HEK293T (cell line): Measurements from ENCODE around the gene LTB4R.
"Not testable (repeated sequence)": the region's sequence is repeated elsewhere in the genome, so short reads cannot be mapped to it uniquely, and the experiment has no call there.

Source experiments
- CTCF ChIA-PET: fragments of 350-600 bp; formaldehyde crosslinking; extraction: SDS; loops from one replicate; lab custom pipeline; 2021; ENCODE audit warnings: antibody characterized with exemption, inconsistent platforms; lab: Yijun Ruan, JAX
- POLR2A ChIA-PET: fragments of 350-600 bp; formaldehyde crosslinking; extraction: SDS; loops from one replicate; lab custom pipeline; 2020; ENCODE audit warnings: antibody characterized with exemption, inconsistent platforms; lab: Yijun Ruan, JAX
- DNase-seq: peaks from one replicate; pipeline ENCODE4 v3.0.0; 2012; ENCODE audit warnings: mixed read lengths; ENCODE audit errors: extremely low spot score
- ARNT ChIP-seq: fragments of 450-650 bp; IDR thresholded peaks from 2 replicates; pipeline ENCODE4 v1.6.1; 2017; ENCODE audit warnings: mild to moderate bottlenecking
- BHLHE40 ChIP-seq: fragments of 450-650 bp; IDR thresholded peaks from 2 replicates; pipeline ENCODE4 v1.6.1; 2016; ENCODE audit warnings: mild to moderate bottlenecking, moderate library complexity, borderline replicate concordance
- CTBP1 ChIP-seq: fragments of 450-650 bp; IDR thresholded peaks from 2 replicates; pipeline ENCODE4 v1.6.1; 2016; ENCODE audit warnings: borderline replicate concordance
- ELF4 ChIP-seq: fragments of 450-650 bp; IDR thresholded peaks from 2 replicates; pipeline ENCODE4 v1.6.1; 2017; ENCODE audit warnings: antibody characterized with exemption
- FOXA1 ChIP-seq: fragments of 450-650 bp; IDR thresholded peaks from 2 replicates; pipeline ENCODE4 v1.6.1; 2016; ENCODE audit warnings: mild to moderate bottlenecking
- FOXK2 ChIP-seq: fragments of 450-650 bp; IDR thresholded peaks from 2 replicates; pipeline ENCODE4 v1.6.1; 2016; ENCODE audit warnings: mild to moderate bottlenecking
- FOXM1 ChIP-seq: fragments of 450-650 bp; IDR thresholded peaks from 2 replicates; pipeline ENCODE4 v1.6.1; 2017; ENCODE audit warnings: mild to moderate bottlenecking, borderline replicate concordance
- HDGF ChIP-seq: fragments of 450-650 bp; IDR thresholded peaks from 2 replicates; pipeline ENCODE4 v1.6.1; 2017; ENCODE audit warnings: antibody characterized with exemption, borderline replicate concordance
- L3MBTL2 ChIP-seq: fragments of 450-650 bp; conservative IDR thresholded peaks from 2 replicates; pipeline ENCODE4 v1.6.1; 2016; ENCODE audit warnings: mild to moderate bottlenecking
- LEF1 ChIP-seq: fragments of 450-650 bp; IDR thresholded peaks from 2 replicates; pipeline ENCODE4 v1.6.1; 2017; ENCODE audit warnings: mild to moderate bottlenecking, borderline replicate concordance
- NFRKB ChIP-seq: fragments of 450-650 bp; IDR thresholded peaks from 2 replicates; pipeline ENCODE4 v1.6.1; 2016; ENCODE audit warnings: mild to moderate bottlenecking, moderate library complexity
- SP1 ChIP-seq: fragments of 450-650 bp; IDR thresholded peaks from 2 replicates; pipeline ENCODE4 v1.6.1; 2017
- SUZ12 ChIP-seq: fragments of 450-650 bp; IDR thresholded peaks from 2 replicates; pipeline ENCODE4 v1.6.1; 2016; ENCODE audit warnings: mild to moderate bottlenecking
- TARDBP ChIP-seq: fragments of 450-650 bp; IDR thresholded peaks from 2 replicates; pipeline ENCODE4 v1.6.1; 2016
- ZNF384 ChIP-seq: fragments of 450-650 bp; IDR thresholded peaks from 2 replicates; pipeline ENCODE4 v1.6.1; 2016
- TF ChIP-seq, protein P1 (sequence below): fragments of 450-650 bp; IDR thresholded peaks from 2 replicates; pipeline ENCODE4 v1.6.1; 2016

LTB4R gene

GRCh38 chr14:24325041-24325530 lies 13.8 kb downstream of the LTB4R start:
- POLR2A ChIA-PET, result interaction anchor here (1.0 to 1.5 kb wide), 4 partner anchors 41 to 117 kb away, joined by 3 to 7 read pairs (median 4); partner anchors contain the start of gene RABGGTA
- no peak for DNase-seq
- CTCF ChIA-PET, result interaction anchor here (1.1 to 1.6 kb wide), 2 partner anchors 17 to 106 kb away, joined by 6 to 7 read pairs; partner anchors contain the start of gene CIDEB
- TF ChIP-seq NFRKB (no peak), TARDBP (no peak), SP1 (no peak), BHLHE40 (no peak), FOXA1 (no peak), HDGF (no peak), FOXM1 (no peak), L3MBTL2 (no peak), ARNT (no peak), ELF4 (no peak), ZNF384 (no peak)
- TF ChIP-seq, protein P1, sequence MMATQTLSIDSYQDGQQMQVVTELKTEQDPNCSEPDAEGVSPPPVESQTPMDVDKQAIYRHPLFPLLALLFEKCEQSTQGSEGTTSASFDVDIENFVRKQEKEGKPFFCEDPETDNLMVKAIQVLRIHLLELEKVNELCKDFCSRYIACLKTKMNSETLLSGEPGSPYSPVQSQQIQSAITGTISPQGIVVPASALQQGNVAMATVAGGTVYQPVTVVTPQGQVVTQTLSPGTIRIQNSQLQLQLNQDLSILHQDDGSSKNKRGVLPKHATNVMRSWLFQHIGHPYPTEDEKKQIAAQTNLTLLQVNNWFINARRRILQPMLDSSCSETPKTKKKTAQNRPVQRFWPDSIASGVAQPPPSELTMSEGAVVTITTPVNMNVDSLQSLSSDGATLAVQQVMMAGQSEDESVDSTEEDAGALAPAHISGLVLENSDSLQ, result no peak

DNA sequence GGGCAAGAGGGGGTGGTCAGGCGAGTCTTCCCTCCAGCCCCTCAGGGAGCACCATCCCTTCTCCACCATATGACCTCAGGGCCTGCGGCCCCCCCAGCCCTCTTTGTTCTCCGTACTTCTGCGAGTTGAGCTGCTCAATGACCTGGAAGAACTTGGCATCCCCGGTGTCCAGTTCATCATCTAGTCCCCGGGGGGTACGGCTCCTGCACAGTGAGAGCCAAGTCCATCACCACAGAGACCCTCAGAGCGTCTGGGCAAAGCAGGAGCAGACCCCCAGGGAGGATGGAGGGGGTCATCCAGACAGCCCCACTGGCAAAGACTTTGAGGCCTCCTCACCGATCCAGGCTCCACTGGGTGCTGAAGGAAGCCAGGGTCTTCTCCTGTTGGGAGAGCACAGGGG lies 14.7 kb downstream of the LTB4R start:
- ChIA-PET POLR2A (interaction anchor here (1.0 kb wide), 1 partner anchor 40 kb away, joined by 4 read pairs; no protein-coding TSS in a partner anchor), CTCF (interaction anchor here (1.6 kb wide), 1 partner anchor 18 kb away, joined by 7 read pairs; the partner anchor contains the start of gene CIDEB)
- TF ChIP-seq SP1 (no peak), ZNF384 (no peak), CTBP1 (no peak), TARDBP (no peak), NFRKB (no peak), LEF1 (no peak), SUZ12 (no peak), ELF4 (no peak)
- no peak for DNase-seq

- TF ChIP-seq SUZ12, result no peak
- TF ChIP-seq FOXA1, result no peak
- no peak for TF ChIP-seq L3MBTL2
- TF ChIP-seq TARDBP, result no peak
- TF ChIP-seq CTBP1, result no peak
- no peak for TF ChIP-seq ELF4
- no peak for TF ChIP-seq NFRKB
- no peak for TF ChIP-seq BHLHE40
- TF ChIP-seq ARNT, result no peak
- POLR2A ChIA-PET, result no interaction called here
- no peak for DNase-seq
- CTCF ChIA-PET, result interaction anchor here (0.6 to 9.6 kb wide), 5 partner anchors 22 to 352 kb away, joined by 3 to 145 read pairs (median 3); partner anchors contain the start of genes CBLN3 and KHNYN
These were observed 16.0 kb downstream of the LTB4R start for GRCh38 chr14:24327303-24327702.

GRCh38 chr14:24327914-24328313 lies 16.6 kb downstream of the LTB4R start:
- POLR2A ChIA-PET, result interaction anchor here (1.0 kb wide), 1 partner anchor 104 kb away, joined by 3 read pairs; no protein-coding TSS in a partner anchor
- CTCF ChIA-PET, result interaction anchor here (0.6 to 9.6 kb wide), 6 partner anchors 9 to 766 kb away, joined by 3 to 145 read pairs (median 3); partner anchors contain the start of genes CBLN3 and KHNYN
- not testable (repeated sequence) for DNase-seq

DNA sequence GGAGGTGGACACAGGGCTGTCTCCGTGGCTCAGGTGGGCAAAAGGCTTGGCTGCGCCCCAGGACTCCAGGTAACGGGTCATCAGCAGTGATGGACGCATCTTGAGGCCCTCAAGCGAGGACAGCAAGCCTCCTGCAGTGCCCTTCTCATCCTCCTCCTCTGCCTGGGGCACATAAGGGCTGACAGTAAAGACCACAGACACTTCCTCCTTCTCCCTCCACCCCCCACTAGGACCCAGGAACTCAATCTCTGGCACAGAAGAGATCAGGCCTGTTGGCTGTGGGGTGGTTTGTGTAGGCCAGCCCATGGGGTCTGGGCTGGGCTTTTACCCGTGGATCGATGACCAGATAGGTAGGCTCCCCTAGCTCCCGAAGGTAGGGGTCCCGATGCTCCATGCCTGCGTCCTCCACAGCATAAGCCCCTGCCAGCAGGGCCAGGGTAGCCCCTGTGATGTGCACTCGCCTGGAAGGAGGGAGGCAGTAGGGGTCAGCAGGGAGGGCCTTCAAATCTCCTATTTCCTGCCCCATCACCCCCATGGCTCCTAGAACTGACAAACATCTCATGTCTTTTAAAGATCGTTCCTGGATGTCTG lies 17.9 kb downstream of the LTB4R start:
- TF ChIP-seq, protein P1, result no peak
- no peak for TF ChIP-seq LEF1
- no peak for TF ChIP-seq BHLHE40
- TF ChIP-seq HDGF, result no peak
- TF ChIP-seq TARDBP, result no peak
- no peak for TF ChIP-seq SP1
- TF ChIP-seq FOXA1, result no peak
- no peak for DNase-seq
- POLR2A ChIA-PET, result interaction anchor here (1.0 kb wide), 1 partner anchor 101 kb away, joined by 4 read pairs; the partner anchor contains the start of genes CBLN3 and KHNYN
- CTCF ChIA-PET, result interaction anchor here (1.5 to 9.6 kb wide), 2 partner anchors 101 to 107 kb away, joined by 10 to 145 read pairs; partner anchors contain the start of genes CBLN3 and KHNYN

GRCh38 chr14:24329736-24330135 lies 18.4 kb downstream of the LTB4R start:
- POLR2A ChIA-PET, result no interaction called here
- CTCF ChIA-PET, result interaction anchor here (9.6 kb wide), 1 partner anchor 101 kb away, joined by 145 read pairs; the partner anchor contains the start of genes CBLN3 and KHNYN
- no peak for DNase-seq
- TF ChIP-seq SP1 (no peak), SUZ12 (no peak), FOXK2 (no peak), HDGF (no peak), FOXM1 (no peak), CTBP1 (no peak), ARNT (no peak), NFRKB (no peak), FOXA1 (no peak)
